ENCODE measurements around the gene THOC6.

The THOC6 gene

GRCh38 chr16:3013998-3014690 lies 9.7 kb upstream of the THOC6 start:
- DNase-seq (ENCODE audit: insufficient read length, low spot score) (no peak), FAIRE-seq (no peak)

- no peak for DNase-seq (ENCODE audit: insufficient read length, low spot score)
Observed at GRCh38 chr16:3014971-3015370, 8.9 kb upstream of the THOC6 start.

GRCh38 chr16:3015865-3016521 lies 7.8 kb upstream of the THOC6 start:
- DNase-seq (ENCODE audit: insufficient read length, low spot score) (no peak), FAIRE-seq (no peak)

More at GRCh38 chr16:3014971-3015370, 8.9 kb upstream of the THOC6 start:
- FAIRE-seq = no peak

GRCh38 chr16:3017344-3017743 lies 6.5 kb upstream of the THOC6 start:
- DNase-seq (ENCODE audit: insufficient read length, low spot score) (no peak), FAIRE-seq (no peak)

- FAIRE-seq (no peak), DNase-seq (ENCODE audit: insufficient read length, low spot score) (no peak)
Observed at GRCh38 chr16:3017794-3018506, 5.9 kb upstream of the THOC6 start, which contains the start of gene CLDN6. CLDN6 (minus strand) TSS chr16:3018183; CDS start chr16:3016021, 2,162 bp downstream.

GRCh38 chr16:3019594-3020246 lies 4.1 kb upstream of the THOC6 start:
- DNase-seq (ENCODE audit: insufficient read length, low spot score) (no peak), FAIRE-seq (no peak)

- FAIRE-seq (peak; percentile 69), DNase-seq (ENCODE audit: insufficient read length, low spot score) (peak; percentile 78)
Observed at GRCh38 chr16:3020247-3020603, 3.6 kb upstream of the THOC6 start, which contains the start of gene TNFRSF12A. TNFRSF12A (plus strand) TSS chr16:3020368; CDS start chr16:3020398, 30 bp downstream.

GRCh38 chr16:3020604-3021448 lies 3.0 kb upstream of the THOC6 start:
- FAIRE-seq (peak; percentile 95), DNase-seq (ENCODE audit: insufficient read length, low spot score) (peak; percentile 84)

GRCh38 chr16:3021449-3022207 lies 2.2 kb upstream of the THOC6 start:
- peak; percentile 69 for DNase-seq (ENCODE audit: insufficient read length, low spot score)
- FAIRE-seq = peak; percentile 93

GRCh38 chr16:3022208-3022683 lies 1.6 kb upstream of the THOC6 start:
- peak; percentile 85 for DNase-seq (ENCODE audit: insufficient read length, low spot score)
- peak; percentile 72 for FAIRE-seq

- FAIRE-seq = peak; percentile 33
Observed at GRCh38 chr16:3022684-3023414, 986 bp upstream of the THOC6 start.

GRCh38 chr16:3023415-3023668 lies 493 bp upstream of the THOC6 start:
- FAIRE-seq (no peak), DNase-seq (ENCODE audit: insufficient read length, low spot score) (peak; percentile 27)

More at GRCh38 chr16:3022684-3023414, 986 bp upstream of the THOC6 start:
- no peak for DNase-seq (ENCODE audit: insufficient read length, low spot score)

GRCh38 chr16:3025032-3026002 lies 1.5 kb downstream of the THOC6 start:
- DNase-seq (ENCODE audit: insufficient read length, low spot score) (no peak), FAIRE-seq (no peak)

GRCh38 chr16:3026003-3026378 lies 2.2 kb downstream of the THOC6 start:
- DNase-seq (ENCODE audit: insufficient read length, low spot score) = no peak
- no peak for FAIRE-seq

GRCh38 chr16:3026609-3027488 lies 3.0 kb downstream of the THOC6 start:
- FAIRE-seq = no peak
- no peak for DNase-seq (ENCODE audit: insufficient read length, low spot score)

- no peak for FAIRE-seq
- no peak for DNase-seq (ENCODE audit: insufficient read length, low spot score)
Observed at GRCh38 chr16:3027489-3027795, 3.6 kb downstream of the THOC6 start.
